SU-DHL-6 (cell line): ENCODE measurements around the gene UPK3A.

ENCODE experiments used
- H2AFZ ChIP-seq: fragments of 200-600 bp; sonication (generic); 2 replicates; pipeline ENCODE4 v1.6.1; 2014; ENCODE audit warnings: low read depth, mild to moderate bottlenecking, moderate library complexity, mixed read lengths, antibody characterized with exemption, low read length; ENCODE audit not compliant: severe bottlenecking
- H3F3A ChIP-seq: fragments of 200-600 bp; shearing (Covaris generic); 2 replicates; pipeline ENCODE4 v1.6.0; 2016; ENCODE audit warnings: antibody characterized with exemption, mild to moderate bottlenecking; ENCODE audit not compliant: insufficient read depth
- H3K27ac ChIP-seq: fragments of 200-600 bp; sonication (generic); 2 replicates; pipeline ENCODE4 v1.5.1; 2016; ENCODE audit warnings: low read depth, mild to moderate bottlenecking, low read length, moderate library complexity, mixed read lengths
- H3K27me3 ChIP-seq: fragments of 200-600 bp; sonication (generic), shearing (Covaris generic); 2 replicates; pipeline ENCODE4 v1.6.0; 2014; ENCODE audit warnings: mild to moderate bottlenecking, low read length
- H3K36me3 ChIP-seq: fragments of 200-600 bp; sonication (generic); 2 replicates; pipeline ENCODE4 v1.6.1; 2014; ENCODE audit warnings: mild to moderate bottlenecking, low read length, mixed read lengths
- H3K4me2 ChIP-seq: fragments of 300-600, 200-600 bp; shearing (Covaris generic), sonication (generic); 2 replicates; pipeline ENCODE4 v1.6.0; 2014; ENCODE audit warnings: low read length, low read depth, mild to moderate bottlenecking; ENCODE audit not compliant: poor library complexity, severe bottlenecking
- H3K4me3 ChIP-seq: fragments of 200-600 bp; sonication (generic); 2 replicates; pipeline ENCODE4 v1.5.1; 2014; ENCODE audit warnings: antibody characterized with exemption, low read length, mild to moderate bottlenecking, mixed read lengths; ENCODE audit not compliant: insufficient read depth, poor library complexity, severe bottlenecking
- H3K79me2 ChIP-seq: fragments of 200-600 bp; sonication (generic); 2 replicates; pipeline ENCODE4 v1.6.1; 2014; ENCODE audit warnings: mild to moderate bottlenecking, low read length, moderate library complexity; ENCODE audit not compliant: insufficient read depth
- H3K9ac ChIP-seq: fragments of 200-600 bp; sonication (generic); 2 replicates; pipeline ENCODE4 v1.7.0; 2014; ENCODE audit warnings: mild to moderate bottlenecking, low read length
- H3K9me2 ChIP-seq: fragments of 200-600 bp; sonication (generic); replicated peaks from 2 replicates; pipeline ENCODE4 v1.6.1; 2014; ENCODE audit warnings: low read length; ENCODE audit not compliant: insufficient read depth
- H3K9me3 ChIP-seq: fragments of 200-600 bp; sonication (generic); 2 replicates; pipeline ENCODE4 v1.6.1; 2014; ENCODE audit warnings: low read length, mixed read lengths; ENCODE audit not compliant: insufficient read depth
- H4K20me1 ChIP-seq: fragments of 200-600 bp; sonication (generic); 2 replicates; pipeline ENCODE4 v1.6.1; 2014; ENCODE audit warnings: low read depth, mild to moderate bottlenecking, antibody characterized with exemption, low read length, moderate library complexity, mixed read lengths
- CTCF ChIP-seq: fragments of 200-600 bp; sonication (generic); IDR thresholded peaks from one replicate; pipeline ENCODE4 v1.5.1; 2017; ENCODE audit warnings: antibody characterized with exemption, mild to moderate bottlenecking, low read length, moderate library complexity; ENCODE audit not compliant: insufficient read depth, poor library complexity, severe bottlenecking
- EZH2phosphoT487 ChIP-seq: fragments of 200-600 bp; sonication (generic), shearing (Covaris generic); conservative IDR thresholded peaks from 2 replicates; pipeline ENCODE4 v1.6.1; 2018; ENCODE audit warnings: mild to moderate bottlenecking, antibody characterized with exemption, low read length, moderate library complexity, mixed read lengths

The UPK3A gene

GRCh38 chr22:45343143-45343542 lies 58.4 kb downstream of the UPK3A start:
- no peak for TF ChIP-seq EZH2phosphoT487
- TF ChIP-seq CTCF: no peak
- Histone ChIP-seq H3K27ac (no peak overlapping the region), H3K4me2 (no peak overlapping the region), H3K9ac (no peak overlapping the region), H3K27me3 (no peaks in the 10 kb centered on the region), H3K79me2 (no peaks in the 10 kb centered on the region), H3K9me2 (no peaks in the 10 kb centered on the region), H3F3A (no peaks in the 10 kb centered on the region), H3K9me3 (no peaks in the 10 kb centered on the region), H3K36me3 (no peaks in the 10 kb centered on the region), H4K20me1 (no peaks in the 10 kb centered on the region), H3K4me3 (no peak overlapping the region), H2AFZ (no peak overlapping the region)

DNA sequence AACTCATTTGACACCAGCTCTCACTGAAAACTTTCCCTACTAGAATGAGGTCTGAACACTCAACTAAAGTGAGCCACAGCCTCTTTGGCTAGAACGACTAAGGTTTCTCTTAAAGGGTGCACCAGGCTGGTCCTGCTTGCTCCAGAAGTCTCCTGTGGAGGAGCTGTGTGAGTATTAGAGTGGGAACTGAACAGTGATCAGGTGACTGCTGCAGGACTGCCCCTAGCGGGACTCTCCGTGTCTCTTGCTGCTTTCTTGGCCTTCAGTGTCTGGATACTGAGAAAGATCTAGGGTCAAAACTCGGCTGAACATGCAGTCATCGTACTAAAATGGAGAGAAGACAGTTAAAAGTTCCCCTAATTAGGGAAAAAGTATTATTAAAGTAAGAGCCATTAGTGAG lies 59.6 kb downstream of the UPK3A start:
- Histone ChIP-seq H3K27me3 (no peaks in the 10 kb centered on the region), H3K4me3 (no peak overlapping the region), H3K79me2 (no peaks in the 10 kb centered on the region), H3K9me2 (no peaks in the 10 kb centered on the region), H4K20me1 (no peaks in the 10 kb centered on the region), H3F3A (no peaks in the 10 kb centered on the region), H3K4me2 (no peak overlapping the region), H3K9ac (no peak overlapping the region), H3K9me3 (no peaks in the 10 kb centered on the region), H2AFZ (no peak overlapping the region), H3K27ac (no peak overlapping the region), H3K36me3 (no peaks in the 10 kb centered on the region)
- TF ChIP-seq EZH2phosphoT487 (no peak), CTCF (no peak)
